ENCODE results near the gene MED12L. TPM values are rescaled to one million over a fixed set of nuclear protein-coding genes. Genes with fewer than 3 reads are reported as not detected.

The MED12L gene
- total and polyA plus RNA-seq, 9 of the 15 experiments (the other 6 are each of a cell fraction or from before 2014, with no cell fraction given) = not detected

- ChIA-PET POLR2A (no interaction called here), CTCF (ENCODE audit: low intra/inter-chr PET ratio) (no interaction called here)
- Histone ChIP-seq H3K9me1 (ENCODE audit: control insufficient read depth, insufficient read depth, low read length) (no peaks in the 10 kb centered on the region), H3K27me3 (ENCODE audit: control insufficient read depth in 2 of 2, insufficient read depth in 2 of 2, low read length in 2 of 2) (peaks cover 0 to 5% of the 10 kb centered on the region in 2 experiments; a peak in 1 of 5 replicates), H3K4me2 (ENCODE audit: insufficient read depth, low read length) (no peak overlapping the region), H2AFZ (ENCODE audit: low read depth, low read length) (no peak overlapping the region), H3K9ac (ENCODE audit: insufficient read depth in 1 of 2, low read depth in 2 of 2, low read length in 2 of 2) (no peak overlapping the region), H4K20me1 (replicated peaks; ENCODE audit: control insufficient read depth, insufficient read depth, low read length) (no peaks in the 10 kb centered on the region), H3K4me3 (no peak overlapping the region), H3K9me3 (replicated peaks; ENCODE audit: control insufficient read depth, insufficient read depth, low read depth, low read length) (no peaks in the 10 kb centered on the region), H3K27ac (ENCODE audit: extremely low read depth, low read depth, low read length) (no peak overlapping the region), H3K79me2 (ENCODE audit: control insufficient read depth, insufficient read depth, low read length) (no peaks in the 10 kb centered on the region), H3K4me1 (replicated peaks in 1 of 2; ENCODE audit: control insufficient read depth in 2 of 2, insufficient read depth in 2 of 2, low read length in 2 of 2) (no peaks in the 10 kb centered on the region), H3K36me3 (ENCODE audit: control insufficient read depth, insufficient read depth, low read length) (no peaks in the 10 kb centered on the region)
- no peak for DNase-seq (ENCODE audit: extremely low read depth in 1 of 4, low spot score in 3 of 4)
- TF ChIP-seq BDP1 (IDR thresholded peaks at IDR 0.05; ENCODE audit: insufficient read depth, insufficient read length) = no peak
- no peak for TF ChIP-seq TSC22D4 (tag; IDR thresholded peaks at IDR 0.05)
- TF ChIP-seq ZNF79 (CRISPR knock-in tag; IDR thresholded peaks at IDR 0.05; ENCODE audit: low read depth) = no peak
- no peak for FAIRE-seq
- intact Hi-C loops (cut with micrococcal nuclease) (no loop called here), in situ Hi-C loops (cut with MboI) (no loop called here)
- ATAC-seq = no peak
- no TSS peak for BruUV-seq (replicated peaks)
- 0% methylated on average over 1 of the region's 1 CpG for WGBS (ENCODE audit: insufficient coverage, low coverage, missing lambda C conversion rate)
Observed at GRCh38 chr3:151074256-151074655, 11.2 kb upstream of the MED12L start.

GRCh38 chr3:151075869-151076562 is 9.4 kb upstream of the MED12L start:
- Histone ChIP-seq H2AFZ (ENCODE audit: low read depth, low read length) (no peak overlapping the region), H3K36me3 (ENCODE audit: control insufficient read depth, insufficient read depth, low read length) (no peaks in the 10 kb centered on the region), H3K4me1 (replicated peaks in 1 of 2; ENCODE audit: control insufficient read depth in 2 of 2, insufficient read depth in 2 of 2, low read length in 2 of 2) (no peaks in the 10 kb centered on the region), H3K27ac (ENCODE audit: extremely low read depth, low read depth, low read length) (no peak overlapping the region), H3K79me2 (ENCODE audit: control insufficient read depth, insufficient read depth, low read length) (no peaks in the 10 kb centered on the region), H3K9ac (ENCODE audit: insufficient read depth in 1 of 2, low read depth in 2 of 2, low read length in 2 of 2) (no peak overlapping the region), H3K4me3 (no peak overlapping the region), H3K27me3 (ENCODE audit: control insufficient read depth in 2 of 2, insufficient read depth in 2 of 2, low read length in 2 of 2) (peaks cover 0 to 5% of the 10 kb centered on the region in 2 experiments; a peak in 2 of 5 replicates), H4K20me1 (replicated peaks; ENCODE audit: control insufficient read depth, insufficient read depth, low read length) (no peaks in the 10 kb centered on the region), H3K9me3 (replicated peaks; ENCODE audit: control insufficient read depth, insufficient read depth, low read depth, low read length) (no peaks in the 10 kb centered on the region), H3K4me2 (ENCODE audit: insufficient read depth, low read length) (no peak overlapping the region), H3K9me1 (ENCODE audit: control insufficient read depth, insufficient read depth, low read length) (no peaks in the 10 kb centered on the region)
- in situ Hi-C loops (cut with MboI) = no loop called here
- FAIRE-seq = no peak
- ChIA-PET CTCF (ENCODE audit: low intra/inter-chr PET ratio) (no interaction called here), POLR2A (interaction anchor here (0.6 kb wide), 1 partner anchor 462 kb away, joined by 3 read pairs; no protein-coding TSS in a partner anchor)
- ATAC-seq = no peak
- DNase-seq (ENCODE audit: extremely low read depth in 1 of 4, low spot score in 3 of 4) = no peak
- intact Hi-C loops (cut with micrococcal nuclease) = no loop called here
- BruUV-seq (replicated peaks) = no TSS peak
- TF ChIP-seq CREB3L1 (IDR thresholded peaks at IDR 0.05; ENCODE audit: borderline replicate concordance, low read depth) = no peak
- no peak for TF ChIP-seq ZSCAN29 (IDR thresholded peaks at IDR 0.05)
- peak; percentile 79 for TF ChIP-seq RFX1 (IDR thresholded peaks at IDR 0.05)
- WGBS (ENCODE audit: insufficient coverage, low coverage, missing lambda C conversion rate) = 0% methylated on average over 3 of the region's 3 CpGs

Measured in K562 (cell line).